CD4-positive, alpha-beta memory T cell (primary cell): ENCODE measurements around the gene KCNJ18. TPM values are rescaled to one million over a fixed set of nuclear protein-coding genes. Genes with fewer than 3 reads are reported as not detected.
"Not testable (repeated sequence)": the region's sequence is repeated elsewhere in the genome, so short reads cannot be mapped to it uniquely, and the experiment has no call there.

ENCODE experiments used
- CTCF ChIA-PET: fragments of 350-600 bp; sonication (Branson Sonifier 250); formaldehyde crosslinking; loops from one replicate; lab custom pipeline; 2021; ENCODE audit warnings: inconsistent platforms; ENCODE audit not compliant: partially characterized antibody; lab: Charles Lee
- POLR2A ChIA-PET: fragments of 350-600 bp; sonication (Branson Sonifier 250); formaldehyde crosslinking; loops from one replicate; lab custom pipeline; 2021; ENCODE audit not compliant: partially characterized antibody; lab: Charles Lee
- DNase-seq, 5 donors: peaks; one replicate each; pipeline versions ENCODE4 v3.0.0 to v3.0.0-alpha.2; 2020 to 2022; ENCODE audit warnings: mixed read lengths in 1 of 5
- H3K27ac ChIP-seq: one replicate; pipeline ENCODE4 v1.7.0; 2013; ENCODE audit warnings: low read depth, low read length
- H3K27me3 ChIP-seq: 2 replicates; pipeline ENCODE4 v1.7.0; 2013; ENCODE audit warnings: mild to moderate bottlenecking, low read length, moderate library complexity; ENCODE audit not compliant: insufficient read depth
- H3K36me3 ChIP-seq: 2 replicates; pipeline ENCODE4 v1.7.0; 2013; ENCODE audit warnings: mild to moderate bottlenecking, low read length, moderate library complexity; ENCODE audit not compliant: insufficient read depth
- H3K4me1 ChIP-seq: 2 replicates; pipeline ENCODE4 v1.7.0; 2013; ENCODE audit warnings: mild to moderate bottlenecking, low read length, moderate library complexity; ENCODE audit not compliant: insufficient read depth
- H3K4me3 ChIP-seq, 2 donors: one replicate each; pipeline ENCODE4 v1.7.0; 2013; ENCODE audit warnings: low read length in 2 of 2, mild to moderate bottlenecking in 1 of 2
- H3K9me3 ChIP-seq, 2 donors: one replicate each; pipeline ENCODE4 v1.7.0; 2013; ENCODE audit warnings: low read length in 2 of 2, control low read depth in 1 of 2; ENCODE audit not compliant: control insufficient read depth in 1 of 2
- H3K27ac Mint-ChIP-seq, 7 donors: one replicate each; pipeline ENCODE4 v1.8.0; 2020 to 2021; ENCODE audit warnings: mixed read lengths in 7 of 7, mild to moderate bottlenecking in 6 of 7, inconsistent platforms in 3 of 7, moderate library complexity in 3 of 7
- H3K27me3 Mint-ChIP-seq, 2 donors: one replicate each; pipeline ENCODE4 v1.8.0; 2020 to 2021; ENCODE audit warnings: mixed read lengths in 2 of 2
- H3K36me3 Mint-ChIP-seq, 2 donors: one replicate each; pipeline ENCODE4 v1.8.0; 2020 to 2021; ENCODE audit warnings: mixed read lengths in 2 of 2, inconsistent platforms in 1 of 2, mild to moderate bottlenecking in 1 of 2
- H3K4me1 Mint-ChIP-seq, 4 donors: one replicate each; pipeline ENCODE4 v1.8.0; 2020 to 2021; ENCODE audit warnings: mixed read lengths in 4 of 4, mild to moderate bottlenecking in 1 of 4
- H3K4me3 Mint-ChIP-seq, 8 donors: one replicate each; pipeline ENCODE4 v1.8.0; 2020 to 2021; ENCODE audit warnings: mixed read lengths in 8 of 8, mild to moderate bottlenecking in 7 of 8, moderate library complexity in 6 of 8, inconsistent platforms in 3 of 8
- H3K9me3 Mint-ChIP-seq, 8 donors: one replicate each; pipeline ENCODE4 v1.8.0; 2020 to 2021; ENCODE audit warnings: mixed read lengths in 8 of 8, mild to moderate bottlenecking in 5 of 8, inconsistent platforms in 3 of 8, moderate library complexity in 1 of 8
- intact Hi-C: fragments of 100-400 bp; cut with micrococcal nuclease; formaldehyde crosslinking; loops from one replicate; pipeline ENCODE4 v1.15.1; 2023
- polyA plus RNA-seq, 2 donors: library from polyadenylated mRNA; unstranded; fragments of 300-500 nt; fragmentation: Illumina TruSeq; gene quantifications; one replicate each; pipeline ENCODE4 v1.2.3, GENCODE V29; 2021
- total RNA-seq, 2 experiments: library from RNA; stranded (reverse); gene quantifications; one replicate each; pipeline ENCODE4 v1.2.3, GENCODE V29; 2021

KCNJ18 gene
- total and polyA plus RNA-seq, 4 experiments from 2014 or later = not detected

DNA sequence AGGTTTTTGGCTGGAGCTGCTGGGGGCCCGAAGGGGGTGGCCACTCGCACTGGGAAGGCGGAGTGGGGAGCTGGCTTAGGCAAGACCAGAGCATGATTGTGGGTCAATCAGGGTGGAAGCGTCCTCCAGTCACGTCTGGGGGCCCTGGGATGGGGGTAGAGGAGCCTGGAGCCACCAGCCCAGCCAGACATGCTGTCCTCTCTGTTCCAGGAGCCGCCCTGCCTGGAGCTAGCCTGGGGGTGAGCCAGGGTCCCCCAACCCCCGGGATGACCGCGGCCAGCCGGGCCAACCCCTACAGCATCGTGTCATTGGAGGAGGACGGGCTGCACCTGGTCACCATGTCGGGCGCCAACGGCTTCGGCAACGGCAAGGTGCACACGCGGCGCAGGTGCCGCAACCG is 10.2 kb downstream of the KCNJ18 start:
- H3K9me3 Mint-ChIP-seq, H3K9me3 ChIP-seq, POLR2A ChIA-PET, H3K27me3 ChIP-seq, H3K27ac Mint-ChIP-seq, H3K4me3 Mint-ChIP-seq, intact Hi-C loops, CTCF ChIA-PET, H3K4me3 ChIP-seq, H3K27ac ChIP-seq, H3K36me3 ChIP-seq, H3K36me3 Mint-ChIP-seq, H3K4me1 ChIP-seq, H3K27me3 Mint-ChIP-seq, DNase-seq, H3K4me1 Mint-ChIP-seq: not testable (repeated sequence)

DNA sequence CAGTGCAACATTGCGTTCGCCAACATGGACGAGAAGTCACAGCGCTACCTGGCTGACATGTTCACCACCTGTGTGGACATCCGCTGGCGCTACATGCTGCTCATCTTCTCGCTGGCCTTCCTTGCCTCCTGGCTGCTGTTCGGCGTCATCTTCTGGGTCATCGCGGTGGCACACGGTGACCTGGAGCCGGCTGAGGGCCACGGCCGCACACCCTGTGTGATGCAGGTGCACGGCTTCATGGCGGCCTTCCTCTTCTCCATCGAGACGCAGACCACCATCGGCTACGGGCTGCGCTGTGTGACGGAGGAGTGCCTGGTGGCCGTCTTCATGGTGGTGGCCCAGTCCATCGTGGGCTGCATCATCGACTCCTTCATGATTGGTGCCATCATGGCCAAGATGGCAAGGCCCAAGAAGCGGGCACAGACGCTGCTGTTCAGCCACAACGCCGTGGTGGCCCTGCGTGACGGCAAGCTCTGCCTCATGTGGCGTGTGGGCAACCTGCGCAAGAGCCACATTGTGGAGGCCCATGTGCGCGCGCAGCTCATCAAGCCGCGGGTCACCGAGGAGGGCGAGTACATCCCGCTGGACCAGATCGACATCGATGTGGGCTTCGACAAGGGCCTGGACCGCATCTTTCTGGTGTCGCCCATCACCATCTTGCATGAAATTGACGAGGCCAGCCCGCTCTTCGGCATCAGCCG is 10.8 kb downstream of the KCNJ18 start:
- H3K4me1 Mint-ChIP-seq, CTCF ChIA-PET: not testable (repeated sequence)

DNA sequence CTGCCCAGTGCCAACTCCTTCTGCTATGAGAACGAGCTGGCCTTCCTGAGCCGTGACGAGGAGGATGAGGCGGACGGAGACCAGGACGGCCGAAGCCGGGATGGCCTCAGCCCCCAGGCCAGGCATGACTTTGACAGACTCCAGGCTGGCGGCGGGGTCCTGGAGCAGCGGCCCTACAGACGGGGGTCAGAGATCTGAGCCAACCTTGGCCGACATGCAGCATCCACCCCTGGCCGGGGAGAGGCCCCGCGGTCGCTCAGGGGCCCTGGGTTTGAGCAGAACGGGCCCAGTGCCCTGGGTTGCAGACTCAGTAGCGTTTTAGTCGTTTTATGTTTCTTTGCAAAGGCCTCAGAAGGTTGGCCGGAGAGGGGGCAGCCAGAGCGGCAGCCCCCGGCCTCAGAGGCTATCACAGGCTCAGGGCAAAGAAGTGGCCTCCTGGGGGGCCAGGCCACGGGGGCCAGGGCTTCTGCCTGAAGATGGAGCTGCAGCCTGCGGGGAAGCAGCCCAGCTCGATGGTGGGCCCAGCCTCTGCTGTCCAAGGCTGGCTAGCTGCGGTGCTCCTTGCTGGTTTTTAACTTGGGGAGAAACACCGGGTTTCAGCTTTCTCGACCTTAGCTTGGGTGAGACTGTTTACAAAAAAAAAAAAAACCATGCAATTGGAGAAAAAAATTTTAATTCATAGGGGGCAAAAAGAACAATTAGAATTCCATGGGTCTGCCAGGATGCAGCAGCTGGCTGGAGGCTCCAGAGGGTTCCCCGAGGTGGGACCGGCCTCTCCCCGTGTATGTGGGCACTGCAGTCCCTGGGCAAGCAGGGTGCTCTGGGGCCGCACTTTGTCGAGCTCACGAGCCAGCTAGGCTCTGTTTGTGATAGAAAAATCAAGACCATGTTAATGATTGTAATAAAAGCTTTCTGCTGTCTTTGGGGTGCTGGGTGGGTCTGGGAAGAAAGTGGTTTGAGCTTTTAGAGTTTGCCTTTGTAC is 11.9 kb downstream of the KCNJ18 start:
- H3K4me3 Mint-ChIP-seq, H3K27me3 ChIP-seq, H3K36me3 Mint-ChIP-seq, H3K27ac ChIP-seq, intact Hi-C loops, H3K9me3 ChIP-seq, POLR2A ChIA-PET, H3K4me3 ChIP-seq, H3K4me1 Mint-ChIP-seq, CTCF ChIA-PET, H3K27me3 Mint-ChIP-seq, H3K27ac Mint-ChIP-seq, H3K36me3 ChIP-seq, DNase-seq, H3K4me1 ChIP-seq: not testable (repeated sequence)
- peaks cover 0 to 12% (median 0%) of the 10 kb centered on the region in 8 donors for H3K9me3 Mint-ChIP-seq

More for the DNA sequence above, 10.8 kb downstream of the KCNJ18 start:
- H3K36me3 Mint-ChIP-seq, POLR2A ChIA-PET, H3K4me3 ChIP-seq, H3K4me3 Mint-ChIP-seq, DNase-seq, H3K27ac Mint-ChIP-seq, H3K36me3 ChIP-seq, H3K9me3 ChIP-seq, H3K27me3 Mint-ChIP-seq, H3K27me3 ChIP-seq, intact Hi-C loops, H3K27ac ChIP-seq, H3K4me1 ChIP-seq: not testable (repeated sequence)
- peaks cover 0 to 12% (median 0%) of the 10 kb centered on the region in 8 donors for H3K9me3 Mint-ChIP-seq

DNA sequence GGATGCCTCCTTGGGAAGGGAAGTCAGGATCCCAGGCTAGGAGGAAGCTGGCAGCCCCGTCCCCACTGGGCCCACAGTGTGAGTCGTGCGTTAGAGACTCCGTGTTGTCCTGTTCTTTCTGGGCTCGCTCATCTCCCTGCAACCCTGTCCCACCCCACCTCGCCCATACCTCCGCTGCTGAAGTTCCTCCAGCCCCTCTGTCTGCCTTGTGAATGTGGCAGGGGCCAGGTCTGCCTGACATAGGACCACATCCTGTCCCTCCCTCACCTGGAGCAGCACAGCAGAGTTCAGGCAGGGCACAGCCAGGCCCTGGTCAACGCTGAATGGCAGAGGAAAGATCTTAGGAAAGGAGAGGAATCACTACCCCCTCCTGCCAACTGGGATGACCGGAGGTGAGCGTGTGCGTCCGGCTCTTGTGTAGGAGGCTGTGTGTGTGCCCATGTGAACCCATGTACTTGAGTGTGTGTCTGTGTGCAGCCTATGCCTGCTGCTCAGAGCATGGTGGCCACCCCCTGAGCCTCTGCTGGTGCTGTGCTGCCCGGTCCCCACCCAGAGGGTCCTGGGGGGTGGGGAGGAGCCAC is 12.8 kb downstream of the KCNJ18 start:
- H3K4me1 Mint-ChIP-seq = no peaks in the 10 kb centered on the region
- POLR2A ChIA-PET = no interaction called here
- H3K36me3 Mint-ChIP-seq = no peaks in the 10 kb centered on the region
- intact Hi-C loops = no loop called here
- Histone ChIP-seq H3K4me1 (no peaks in the 10 kb centered on the region), H3K27me3 (no peaks in the 10 kb centered on the region), H3K4me3 (no peak overlapping the region), H3K36me3 (no peaks in the 10 kb centered on the region), H3K27ac (no peak overlapping the region), H3K9me3 (no peaks in the 10 kb centered on the region)
- H3K4me3 Mint-ChIP-seq = no peak overlapping the region
- H3K27ac Mint-ChIP-seq = no peak overlapping the region
- CTCF ChIA-PET = no interaction called here
- no peaks in the 10 kb centered on the region for H3K27me3 Mint-ChIP-seq
- DNase-seq = no peak
- peaks cover 0 to 12% (median 0%) of the 10 kb centered on the region in 8 donors for H3K9me3 Mint-ChIP-seq

DNA sequence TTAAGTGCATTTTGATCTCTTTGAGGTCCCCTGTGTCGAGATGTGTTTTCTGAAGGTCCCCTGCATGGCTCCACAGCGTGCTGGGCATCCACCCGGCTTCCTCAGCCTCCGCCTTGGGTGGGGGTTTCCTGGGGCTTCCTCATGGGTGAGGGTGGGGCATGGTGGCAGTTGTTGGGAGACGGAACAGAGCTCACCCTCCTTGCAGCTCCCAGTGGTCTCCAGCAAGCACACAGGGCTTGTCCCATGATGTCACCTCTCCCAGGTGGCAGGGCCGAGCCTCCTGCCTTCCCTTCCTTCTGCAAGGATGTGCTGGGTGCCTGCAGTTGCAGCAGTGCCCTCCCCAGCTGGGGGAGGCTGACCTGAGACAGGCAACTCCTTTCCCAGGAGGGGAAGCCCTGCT is 13.4 kb downstream of the KCNJ18 start:
- H3K4me3 Mint-ChIP-seq, CTCF ChIA-PET, H3K4me1 ChIP-seq, H3K27me3 Mint-ChIP-seq, H3K36me3 ChIP-seq, H3K9me3 ChIP-seq, intact Hi-C loops, H3K27me3 ChIP-seq, H3K36me3 Mint-ChIP-seq, POLR2A ChIA-PET, H3K27ac ChIP-seq, H3K4me3 ChIP-seq, H3K4me1 Mint-ChIP-seq, DNase-seq: not testable (repeated sequence)
- Mint-ChIP-seq H3K27ac (peak overlapping the region in 1 of 7 donors; percentile 60), H3K9me3 (peaks cover 0 to 12% (median 0%) of the 10 kb centered on the region in 8 donors)

DNA sequence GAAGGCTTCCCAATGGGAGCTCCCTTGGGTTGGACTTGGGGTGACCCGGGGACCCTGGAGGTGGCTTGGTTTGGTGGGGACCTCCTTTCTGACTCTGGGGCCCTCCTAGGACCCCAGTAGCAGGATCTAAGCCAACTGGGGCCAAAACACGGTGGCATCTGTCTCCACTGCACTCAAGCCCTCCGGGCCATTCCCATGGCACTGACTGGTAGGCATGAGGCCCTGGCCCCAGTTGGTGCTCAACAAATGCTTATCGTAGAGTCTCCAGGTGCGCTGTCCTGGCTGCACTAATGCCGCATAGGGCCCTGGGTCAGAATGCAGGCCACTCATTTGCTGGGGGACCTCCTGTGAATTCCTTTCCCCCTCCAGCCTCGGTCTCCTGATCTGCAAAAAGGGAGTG is 14.2 kb downstream of the KCNJ18 start:
- H3K36me3 Mint-ChIP-seq, H3K27me3 Mint-ChIP-seq, H3K27ac Mint-ChIP-seq, H3K4me3 Mint-ChIP-seq, DNase-seq, H3K27ac ChIP-seq, H3K4me1 Mint-ChIP-seq, H3K27me3 ChIP-seq, intact Hi-C loops, H3K4me3 ChIP-seq, POLR2A ChIA-PET, H3K4me1 ChIP-seq, H3K36me3 ChIP-seq, H3K9me3 ChIP-seq, CTCF ChIA-PET: not testable (repeated sequence)
- peaks cover 0 to 12% (median 0%) of the 10 kb centered on the region in 8 donors for H3K9me3 Mint-ChIP-seq

- POLR2A ChIA-PET, H3K27ac Mint-ChIP-seq, intact Hi-C loops, DNase-seq, H3K9me3 ChIP-seq, CTCF ChIA-PET, H3K27ac ChIP-seq, H3K4me1 ChIP-seq, H3K27me3 ChIP-seq, H3K36me3 ChIP-seq, H3K27me3 Mint-ChIP-seq, H3K4me3 ChIP-seq, H3K36me3 Mint-ChIP-seq, H3K4me1 Mint-ChIP-seq, H3K4me3 Mint-ChIP-seq: not testable (repeated sequence)
- H3K9me3 Mint-ChIP-seq = peaks cover 0 to 12% (median 0%) of the 10 kb centered on the region in 8 donors
Observed at GRCh38 chr17:21707131-21707530, 14.8 kb downstream of the KCNJ18 start.
